Right renal cortex interstitium (tissue), 3 donors: ENCODE data around the gene BMERB1. TPM values are rescaled to one million over a fixed set of nuclear protein-coding genes. Genes with fewer than 3 reads are reported as not detected.
"Not testable (repeated sequence)": the region's sequence is repeated elsewhere in the genome, so short reads cannot be mapped to it uniquely, and the experiment has no call there.

Experiments
- DNase-seq, 3 donors: peaks; one replicate each; pipeline ENCODE4 v3.0.0-alpha.2; 2013; ENCODE audit warnings: low read depth in 3 of 3, low spot score in 2 of 3
- polyA plus RNA-seq, 3 donors: library from polyadenylated mRNA; unstranded; fragments of 120-200 nt; gene quantifications; one replicate each; pipeline ENCODE4 v1.2.1, GENCODE V29; 2013; ENCODE audit not compliant: insufficient read length in 3 of 3

Gene BMERB1
- polyA plus RNA-seq, 3 donors, result 44.0 to 49.7 (median 45.6) TPM

DNA sequence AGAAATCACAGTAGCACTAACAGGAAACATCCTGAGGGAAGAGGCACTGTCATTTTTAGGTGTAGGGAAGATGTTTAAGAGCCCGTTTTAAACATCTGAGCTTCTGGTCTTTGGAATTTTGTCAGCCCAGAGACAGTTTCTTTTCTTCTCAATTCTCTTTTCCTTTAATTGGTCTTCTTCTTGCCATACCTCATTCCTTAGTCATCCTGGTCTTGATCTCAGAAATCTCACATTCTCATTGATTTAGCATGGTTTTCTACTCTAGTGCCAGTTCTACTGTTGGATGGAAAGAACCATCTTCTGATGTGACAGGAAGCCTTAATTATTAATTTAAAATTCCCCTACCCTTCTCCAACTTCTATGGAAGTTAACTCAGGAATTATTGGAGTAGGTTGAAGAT is 25.4 kb downstream of the BMERB1 start:
- no peak for DNase-seq

- no peak for DNase-seq
Measured at GRCh38 chr16:15460601-15461000, 26.2 kb downstream of the BMERB1 start.

- DNase-seq, result no peak
Measured at GRCh38 chr16:15461376-15461775, 27.0 kb downstream of the BMERB1 start.

- DNase-seq, result no peak
Measured at GRCh38 chr16:15464401-15465186, 30.2 kb downstream of the BMERB1 start.

GRCh38 chr16:15466131-15466530 is 31.7 kb downstream of the BMERB1 start:
- DNase-seq, result no peak

DNA sequence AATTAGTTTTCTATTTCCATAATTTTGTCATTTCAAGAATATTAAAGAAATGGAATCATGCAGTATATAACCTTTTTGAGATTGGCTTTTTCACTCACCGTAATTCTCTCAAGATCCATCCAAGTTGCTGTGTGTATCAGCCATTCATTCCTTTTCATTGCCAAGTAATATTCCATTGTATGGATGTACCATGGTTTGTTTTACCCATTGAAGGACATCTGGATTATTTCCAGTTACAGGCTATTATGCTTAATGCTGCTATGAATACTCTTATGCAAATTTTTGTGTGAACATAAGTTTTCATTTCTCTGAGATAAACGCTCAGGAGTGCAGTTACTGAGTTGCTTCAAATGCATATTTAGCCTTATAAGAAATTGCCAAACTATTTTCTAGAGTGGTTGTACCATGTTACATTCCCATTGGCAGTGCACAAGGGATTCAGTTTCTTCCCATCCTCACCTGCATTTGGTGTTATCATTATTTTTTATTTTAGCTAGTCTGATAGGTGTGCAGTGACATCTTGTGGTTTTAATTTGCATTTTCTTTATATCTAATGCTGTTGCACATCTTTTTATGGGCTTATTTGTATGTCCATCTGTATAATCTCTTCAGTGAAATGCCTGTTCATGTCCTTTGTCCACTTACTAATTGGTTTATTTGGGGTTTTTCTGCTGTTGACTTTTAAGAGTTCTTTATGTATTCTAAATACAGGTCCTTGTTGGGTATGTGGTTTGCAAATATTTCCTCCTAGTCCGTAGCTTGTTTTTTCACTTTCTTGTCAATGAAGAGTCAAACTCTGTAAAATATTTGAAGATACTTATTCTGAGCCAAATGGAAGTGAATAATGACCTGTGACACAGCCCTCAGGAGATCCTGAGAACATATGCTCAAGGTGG is 32.7 kb downstream of the BMERB1 start:
- DNase-seq, result no peak

- DNase-seq, result not testable (repeated sequence)
Measured at GRCh38 chr16:15476971-15477370, 42.6 kb downstream of the BMERB1 start.

DNA sequence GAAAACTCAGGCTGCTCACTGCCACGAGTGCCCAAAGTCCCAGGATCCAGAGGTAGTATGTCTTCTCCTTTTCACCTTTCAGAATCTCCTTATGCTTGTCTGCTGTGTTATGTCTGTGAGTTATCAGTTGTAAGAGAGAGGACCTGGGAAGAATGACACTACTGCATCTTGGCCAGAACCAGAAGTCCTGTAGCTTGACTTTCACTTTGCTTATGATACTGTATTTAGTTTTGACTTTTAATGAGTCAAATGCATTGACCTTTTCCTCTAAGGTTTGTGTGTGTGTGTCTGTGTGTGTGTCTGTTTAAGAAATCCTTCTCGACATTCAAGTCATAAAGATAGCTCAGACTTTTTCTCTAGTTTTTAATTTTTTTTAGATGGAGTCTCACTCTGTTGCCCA is 43.4 kb downstream of the BMERB1 start:
- DNase-seq, result no peak

DNA sequence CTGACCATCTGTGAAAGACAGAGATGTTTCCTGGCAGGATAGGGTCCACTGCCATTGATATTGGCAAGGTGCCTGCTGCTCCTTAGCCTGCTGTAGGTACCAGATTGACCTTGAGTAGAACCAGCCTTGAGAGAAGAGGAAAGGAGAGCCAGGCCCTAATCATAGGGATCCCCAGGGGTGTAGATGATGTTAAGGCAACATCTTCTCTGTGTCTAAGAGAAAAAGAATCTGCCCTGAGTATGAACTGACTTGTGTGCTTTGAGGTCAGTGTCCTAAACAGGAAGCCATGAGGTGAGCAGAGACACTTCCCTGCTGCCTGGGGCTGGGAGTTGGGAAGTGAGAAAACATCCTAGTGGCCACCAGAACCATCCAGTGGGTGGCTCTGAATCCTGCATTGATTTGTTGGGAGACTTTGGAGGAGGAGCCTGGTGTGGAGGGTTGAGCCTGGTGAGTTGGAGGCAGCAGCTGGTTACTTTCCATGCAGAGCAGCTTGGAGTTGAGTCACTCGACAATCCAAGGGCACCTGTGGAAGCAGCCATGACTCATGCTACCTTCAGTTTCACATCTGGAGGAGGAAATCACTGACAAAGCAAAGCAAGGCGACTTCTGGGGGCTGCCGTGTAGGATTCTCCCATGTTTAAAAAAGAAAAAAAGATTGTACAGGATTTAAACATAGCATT is 47.8 kb downstream of the BMERB1 start:
- DNase-seq, result no peak

DNA sequence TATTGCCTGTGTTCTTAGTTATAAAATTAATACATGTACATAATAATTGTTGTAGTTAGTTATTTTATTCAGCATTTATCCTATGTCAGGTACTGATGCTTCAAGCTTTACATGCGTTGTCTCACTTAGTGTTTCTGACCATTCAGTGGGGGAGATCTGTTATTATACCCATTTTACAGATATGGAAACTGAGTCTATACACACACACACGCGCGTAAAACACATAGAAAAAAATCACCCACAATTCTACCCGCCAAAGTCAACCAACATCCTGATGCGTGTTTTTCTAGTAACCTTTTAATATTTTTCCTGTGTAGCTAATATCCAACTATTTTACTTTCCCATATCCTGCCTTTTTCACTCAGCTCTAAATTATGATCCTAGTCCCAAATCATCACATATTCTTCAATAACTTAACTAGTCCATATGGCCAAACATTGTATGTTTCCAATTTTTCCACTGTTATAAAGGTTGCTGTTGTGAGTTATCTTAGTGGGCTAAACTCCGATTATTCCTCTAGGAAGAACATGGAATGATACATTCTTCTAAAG is 48.4 kb downstream of the BMERB1 start:
- no peak for DNase-seq

DNA sequence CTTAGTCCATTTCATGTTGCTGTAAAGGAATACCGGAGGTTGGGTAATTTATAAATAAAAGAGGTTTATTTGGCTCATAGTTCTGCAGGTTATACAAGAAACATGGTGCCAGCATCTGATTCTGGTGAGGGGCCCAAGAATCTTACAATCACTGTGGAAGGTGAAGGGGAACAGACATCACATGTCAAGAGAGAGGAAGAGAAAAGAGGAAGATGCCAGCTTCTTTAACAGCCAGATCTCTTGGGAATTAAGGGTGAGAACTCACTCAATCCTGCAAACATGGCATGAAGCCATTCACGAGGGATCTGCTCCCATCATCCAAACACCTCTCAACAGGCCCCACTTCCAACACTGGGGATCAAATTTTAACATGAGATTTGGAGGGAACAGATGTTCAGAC is 49.5 kb downstream of the BMERB1 start:
- DNase-seq, result no peak

DNA sequence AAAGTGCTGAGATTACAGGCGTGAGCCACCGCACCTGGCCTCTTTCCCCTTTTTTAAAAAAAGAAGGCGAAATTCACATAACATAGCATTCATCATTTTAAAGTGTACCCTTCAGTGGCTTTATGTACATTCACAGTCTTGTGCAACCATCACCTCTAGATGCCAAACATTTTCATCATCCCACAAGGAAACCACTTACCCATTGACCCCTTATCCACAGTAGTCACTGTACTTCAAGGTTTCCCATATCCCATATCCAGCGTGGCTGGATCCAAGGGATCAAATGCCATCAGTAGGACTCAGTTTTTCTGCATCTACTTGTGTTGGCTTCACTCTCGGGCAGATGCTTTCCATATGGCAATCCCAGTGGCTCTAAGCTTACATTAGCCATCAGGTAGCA is 50.3 kb downstream of the BMERB1 start:
- DNase-seq, result no peak

DNA sequence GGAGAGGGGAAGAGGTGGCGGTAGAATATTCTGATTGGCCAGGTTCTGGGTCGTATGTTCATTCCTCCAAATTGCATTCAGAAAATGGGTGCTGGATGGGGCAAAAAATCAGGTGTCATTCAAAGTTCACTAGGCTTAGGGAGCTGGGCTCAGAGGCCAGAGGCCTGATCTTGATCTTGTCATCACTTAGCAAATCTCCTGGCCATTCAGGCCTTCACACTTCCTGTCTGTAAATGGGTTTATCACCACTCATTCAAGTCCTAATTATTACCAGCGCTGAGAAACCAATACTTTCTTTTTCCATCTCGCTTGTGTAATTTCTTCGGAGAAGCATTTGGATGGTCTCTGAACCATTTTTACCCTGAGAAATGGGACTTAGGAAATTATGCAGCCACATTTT is 50.8 kb downstream of the BMERB1 start:
- no peak for DNase-seq

DNA sequence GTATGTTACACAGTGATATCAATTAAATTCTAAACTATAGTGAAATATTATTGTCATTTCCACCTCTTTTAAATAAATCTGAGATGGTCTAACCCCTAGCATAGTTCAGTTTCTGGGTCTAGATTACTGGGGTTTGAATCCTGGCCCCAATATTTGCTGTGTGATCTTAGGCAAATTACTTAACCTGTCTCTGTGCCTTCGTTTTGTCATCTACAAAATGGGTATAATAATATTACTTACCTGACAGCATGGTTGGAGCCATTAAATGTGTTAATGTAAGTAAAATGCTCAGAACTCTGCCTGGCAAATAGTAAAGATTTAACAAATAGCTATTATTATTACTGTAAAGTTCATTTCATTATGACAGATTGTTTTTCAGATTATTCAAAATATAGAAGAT is 52.3 kb downstream of the BMERB1 start:
- DNase-seq, result no peak

GRCh38 chr16:15487336-15488284 is 53.2 kb downstream of the BMERB1 start:
- DNase-seq, result no peak

DNA sequence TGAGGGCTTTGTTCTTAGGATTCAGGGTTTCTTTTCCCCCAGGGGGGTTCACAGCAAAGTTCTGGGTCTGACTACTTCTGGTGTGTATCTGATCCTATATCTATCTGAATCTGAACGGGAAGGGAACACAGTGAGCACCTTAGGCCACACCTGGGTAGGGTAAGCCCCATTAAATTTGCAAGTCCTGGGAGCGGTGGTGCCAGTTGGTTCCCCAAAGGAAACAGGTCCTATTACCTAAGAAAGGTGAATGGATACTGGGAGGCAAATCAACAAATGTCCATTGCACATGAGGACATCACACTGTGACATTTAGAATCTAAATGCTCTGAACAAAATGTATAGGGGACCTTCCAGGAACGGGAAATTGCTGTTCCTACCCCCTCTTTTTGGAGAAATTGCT is 54.6 kb downstream of the BMERB1 start:
- no peak for DNase-seq

DNA sequence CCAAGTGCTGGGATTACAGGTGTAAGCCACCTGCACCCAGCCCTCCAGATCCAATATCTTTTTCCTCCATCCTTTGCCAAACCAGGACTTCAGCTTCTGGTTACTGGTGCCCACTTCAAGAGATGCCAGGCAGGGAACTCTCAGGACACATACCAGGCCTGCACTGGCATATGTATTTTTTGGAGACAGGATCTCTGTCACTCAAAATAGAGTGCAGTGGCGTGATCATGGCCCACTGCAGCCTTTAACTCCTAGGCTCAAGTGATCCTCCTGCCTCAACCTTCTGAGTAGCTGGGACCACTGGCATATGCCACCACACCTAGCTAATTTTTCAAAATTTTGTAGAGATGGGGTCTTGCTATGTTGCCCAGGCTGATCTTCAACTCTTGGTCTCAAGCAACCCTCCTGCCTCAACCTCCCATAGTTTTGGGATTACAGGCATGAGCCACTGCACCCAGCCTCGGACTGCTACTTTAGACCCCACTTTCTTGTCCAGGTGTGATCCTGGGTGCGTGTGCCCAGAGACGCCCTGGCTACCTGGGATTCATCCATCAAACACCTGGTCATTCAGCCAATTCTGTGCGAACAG is 55.8 kb downstream of the BMERB1 start:
- no peak for DNase-seq

GRCh38 chr16:15491411-15491810 is 57.0 kb downstream of the BMERB1 start:
- DNase-seq, result no peak

DNA sequence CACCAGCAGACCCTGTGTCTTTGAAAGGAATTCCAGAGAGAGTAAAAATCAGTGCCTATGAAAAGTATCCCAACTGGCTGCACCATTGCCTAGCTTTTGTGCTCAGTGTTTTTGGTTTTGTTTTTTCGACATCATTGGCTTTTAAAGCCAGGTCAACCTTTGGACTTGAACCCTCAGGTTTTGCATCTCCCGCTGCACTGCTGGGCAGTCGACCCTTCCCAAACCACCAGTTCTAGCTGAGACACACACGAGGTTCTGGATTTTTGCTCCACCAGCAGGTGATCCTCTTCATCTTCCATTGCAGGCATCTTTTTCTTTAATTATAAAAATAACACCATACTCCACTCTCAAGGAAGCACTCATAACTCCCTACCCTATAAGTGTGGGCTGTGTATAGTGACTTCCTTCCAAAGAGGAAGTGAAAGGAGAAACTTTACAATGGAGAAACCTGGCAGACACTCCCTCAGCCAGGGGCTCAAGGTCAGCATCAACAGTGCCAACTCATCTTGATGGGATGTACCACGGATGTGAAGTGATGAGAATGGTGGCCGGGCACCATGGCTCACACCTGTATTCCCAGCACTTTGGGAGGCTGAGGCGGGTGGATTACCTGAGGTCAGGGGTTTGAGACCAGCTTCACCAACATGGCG is 57.8 kb downstream of the BMERB1 start:
- no peak for DNase-seq
